ENCODE data around the gene TAF1D.
"Not testable (repeated sequence)": the region's sequence is repeated elsewhere in the genome, so short reads cannot be mapped to it uniquely, and the experiment has no call there.

The TAF1D gene

DNA sequence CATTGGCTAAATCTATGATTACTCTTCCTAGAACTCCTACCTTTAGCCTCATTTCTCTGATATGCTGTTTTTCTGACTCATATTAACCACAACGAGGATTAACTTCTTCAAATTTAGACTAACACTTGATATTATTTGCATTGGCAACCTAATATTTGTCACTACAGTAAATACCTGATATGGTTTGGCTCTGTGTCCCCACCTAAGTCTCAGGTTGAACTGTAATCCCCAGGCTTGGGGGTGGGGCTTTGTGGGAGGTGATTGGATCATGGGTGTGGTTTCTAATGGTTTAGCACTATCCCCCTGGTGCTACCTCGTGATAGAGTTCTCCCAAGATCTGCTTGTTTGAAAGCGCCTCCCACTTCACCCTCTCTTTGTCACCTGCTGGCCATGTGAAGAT lies 25.7 kb upstream of the TAF1D start:
- H3K27me3 ChIP-seq (replicated peaks; ENCODE audit: control insufficient read depth, insufficient read depth, low read length), result no peaks in the 10 kb centered on the region
- no peak overlapping the region for H3K4me3 ChIP-seq (replicated peaks; ENCODE audit: low read depth, low read length)
- no peak for DNase-seq (ENCODE audit: extremely low read depth, insufficient read length)
- peaks cover 3% of the 10 kb centered on the region for H3K36me3 ChIP-seq (ENCODE audit: control insufficient read depth, insufficient read depth, low read length)
- no peak for TF ChIP-seq CTCF (IDR thresholded peaks at IDR 0.05; ENCODE audit: insufficient read depth, low read length, poor library complexity, severe bottlenecking)

DNA sequence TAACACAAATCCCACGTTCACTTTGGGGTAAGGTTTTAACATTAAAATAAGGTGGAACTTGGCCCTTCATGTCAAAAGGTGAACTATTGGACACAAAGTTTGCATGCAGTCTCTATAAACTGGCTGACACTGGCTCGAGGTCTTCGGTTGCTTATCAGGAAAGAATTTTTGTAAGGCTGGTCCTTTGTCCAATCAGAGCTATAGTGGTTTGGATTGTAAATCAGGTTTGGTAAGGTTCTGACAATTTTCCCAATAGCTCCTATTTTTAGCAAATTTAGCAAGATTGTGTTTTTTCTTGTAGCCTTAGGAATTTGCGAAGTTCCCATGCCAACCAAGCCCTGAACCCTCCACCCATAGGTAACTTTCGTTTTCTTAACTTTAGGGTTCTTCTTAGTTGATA lies 25.2 kb upstream of the TAF1D start:
- H3K36me3 ChIP-seq (ENCODE audit: control insufficient read depth, insufficient read depth, low read length), result peaks cover 3% of the 10 kb centered on the region
- no peak for TF ChIP-seq CTCF (IDR thresholded peaks at IDR 0.05; ENCODE audit: insufficient read depth, low read length, poor library complexity, severe bottlenecking)
- no peak for DNase-seq (ENCODE audit: extremely low read depth, insufficient read length)
- H3K4me3 ChIP-seq (replicated peaks; ENCODE audit: low read depth, low read length), result no peak overlapping the region
- no peaks in the 10 kb centered on the region for H3K27me3 ChIP-seq (replicated peaks; ENCODE audit: control insufficient read depth, insufficient read depth, low read length)

DNA sequence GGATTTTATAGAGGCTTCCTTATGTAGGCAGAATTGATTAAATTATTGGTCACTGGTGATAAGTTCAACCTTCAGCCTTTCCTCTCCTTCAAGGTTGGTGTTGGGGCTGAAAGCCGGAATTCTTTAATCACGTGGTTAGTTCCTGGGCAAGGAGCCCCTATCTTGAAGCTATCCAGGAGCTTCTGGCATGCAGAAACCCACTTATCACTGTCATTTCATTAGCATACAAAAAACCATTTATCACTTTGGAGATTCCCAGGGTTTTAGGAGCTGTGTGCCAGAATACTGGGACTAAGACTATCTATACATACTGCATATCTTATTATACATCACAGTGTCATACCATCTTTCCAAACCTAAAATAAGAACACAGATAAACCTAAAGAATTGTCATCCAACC lies 24.3 kb upstream of the TAF1D start:
- DNase-seq (ENCODE audit: extremely low read depth, insufficient read length), result no peak
- Histone ChIP-seq H3K4me3 (replicated peaks; ENCODE audit: low read depth, low read length) (no peak overlapping the region), H3K36me3 (ENCODE audit: control insufficient read depth, insufficient read depth, low read length) (peaks cover 3% of the 10 kb centered on the region), H3K27me3 (replicated peaks; ENCODE audit: control insufficient read depth, insufficient read depth, low read length) (no peaks in the 10 kb centered on the region)
- TF ChIP-seq CTCF (IDR thresholded peaks at IDR 0.05; ENCODE audit: insufficient read depth, low read length, poor library complexity, severe bottlenecking), result no peak

DNA sequence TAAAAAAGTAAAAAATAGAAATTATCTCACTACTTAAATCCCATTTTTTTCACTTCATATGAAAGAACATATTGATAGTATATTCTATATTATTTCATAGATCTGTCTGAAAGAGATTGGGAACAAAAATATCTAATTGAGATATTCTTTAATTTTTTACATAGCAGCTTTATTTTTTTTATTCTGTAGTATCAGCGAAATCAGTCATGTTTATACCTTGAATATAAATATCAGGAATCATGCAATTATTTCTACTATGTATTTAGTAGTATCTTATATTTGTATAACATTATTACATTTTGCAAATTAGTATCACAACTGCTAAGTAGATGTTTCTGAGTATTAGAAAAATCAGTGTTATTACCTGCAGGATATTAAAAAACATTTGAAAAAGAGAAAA lies 20.6 kb upstream of the TAF1D start:
- no peak overlapping the region for H3K4me3 ChIP-seq (replicated peaks; ENCODE audit: low read depth, low read length)
- no peak for TF ChIP-seq CTCF (IDR thresholded peaks at IDR 0.05; ENCODE audit: insufficient read depth, low read length, poor library complexity, severe bottlenecking)
- no peak for DNase-seq (ENCODE audit: extremely low read depth, insufficient read length)
- peaks cover 11% of the 10 kb centered on the region for H3K36me3 ChIP-seq (ENCODE audit: control insufficient read depth, insufficient read depth, low read length)
- H3K27me3 ChIP-seq (replicated peaks; ENCODE audit: control insufficient read depth, insufficient read depth, low read length), result no peaks in the 10 kb centered on the region

DNA sequence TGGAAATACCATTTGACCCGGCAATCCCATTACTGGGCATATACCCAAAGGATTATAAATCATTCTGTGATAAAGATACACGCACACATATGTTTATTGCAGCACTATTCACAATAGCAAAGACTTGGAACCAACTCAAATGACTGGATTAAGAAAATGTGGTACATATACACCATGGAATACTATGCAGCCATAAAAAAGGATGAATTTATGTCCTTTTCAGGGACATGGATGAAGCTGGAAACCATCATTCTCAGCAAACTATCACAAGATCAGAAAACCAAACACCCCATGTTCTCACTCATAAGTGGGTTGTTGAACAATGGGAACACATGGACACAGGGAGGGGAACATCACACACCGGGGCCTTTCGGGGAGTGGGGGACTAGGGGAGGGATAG lies 17.8 kb upstream of the TAF1D start:
- H3K27me3 ChIP-seq (replicated peaks; ENCODE audit: control insufficient read depth, insufficient read depth, low read length); H3K36me3 ChIP-seq (ENCODE audit: control insufficient read depth, insufficient read depth, low read length); DNase-seq (ENCODE audit: extremely low read depth, insufficient read length); H3K4me3 ChIP-seq (replicated peaks; ENCODE audit: low read depth, low read length): not testable (repeated sequence)

DNA sequence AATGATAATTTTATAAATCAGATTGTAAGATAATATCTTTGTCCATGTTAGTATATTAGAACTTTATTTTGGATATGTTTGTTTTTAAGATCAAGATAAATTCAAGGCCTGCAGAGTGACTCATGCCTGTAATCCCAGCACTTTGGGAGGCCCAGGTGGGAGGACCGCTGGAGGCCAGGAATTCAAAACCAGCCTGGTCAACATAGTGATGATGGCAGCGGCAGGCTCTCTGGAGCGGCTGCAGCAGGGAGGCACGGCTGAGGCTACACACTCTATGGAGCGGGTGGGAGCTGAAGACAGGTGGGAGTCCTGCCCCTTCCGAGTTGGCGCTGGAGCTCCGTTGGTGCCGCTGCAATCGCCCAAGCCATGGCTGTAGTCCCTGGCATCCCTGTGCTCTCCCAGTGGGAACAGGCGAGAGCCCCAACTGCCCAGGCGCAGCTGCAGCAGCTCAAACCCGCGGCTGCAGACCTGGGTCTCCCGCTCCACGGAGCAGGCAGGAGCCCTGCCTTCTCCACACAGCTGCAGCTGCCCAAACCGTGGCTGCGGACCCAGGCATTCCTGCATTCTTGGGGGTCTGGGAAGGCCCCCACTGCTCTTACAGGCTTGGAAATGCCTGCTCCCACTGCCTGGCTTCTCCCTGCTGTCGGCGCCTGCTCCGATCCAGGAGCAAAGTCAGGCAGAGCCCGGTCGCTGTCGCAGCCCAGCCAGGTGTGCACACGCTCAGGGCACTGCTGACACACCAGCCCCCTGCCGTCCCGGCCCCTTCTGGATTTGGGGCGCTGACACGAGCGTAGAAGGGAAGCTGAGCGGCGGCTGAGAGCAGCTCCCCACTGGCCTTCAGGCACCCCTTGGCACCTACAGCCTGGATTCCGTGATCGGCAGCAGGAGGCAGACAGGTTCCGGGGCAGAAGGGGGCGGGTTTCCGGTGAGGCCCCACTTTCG lies 16.9 kb upstream of the TAF1D start:
- peaks cover 8% of the 10 kb centered on the region for H3K36me3 ChIP-seq (ENCODE audit: control insufficient read depth, insufficient read depth, low read length)

More for the DNA sequence above, 16.9 kb upstream of the TAF1D start:
- Histone ChIP-seq H3K4me3 (replicated peaks; ENCODE audit: low read depth, low read length) (no peak overlapping the region), H3K27me3 (replicated peaks; ENCODE audit: control insufficient read depth, insufficient read depth, low read length) (no peaks in the 10 kb centered on the region)
- no peak for DNase-seq (ENCODE audit: extremely low read depth, insufficient read length)
- no peak for TF ChIP-seq CTCF (IDR thresholded peaks at IDR 0.05; ENCODE audit: insufficient read depth, low read length, poor library complexity, severe bottlenecking)

Measured in GM06990 (cell line).